Body of pancreas (tissue), 4 donors: ENCODE results near the gene RANBP3L. TPM values are rescaled to one million over a fixed set of nuclear protein-coding genes. Genes with fewer than 3 reads are reported as not detected.

ENCODE experiments used
- ATAC-seq: fragments of 150-250 bp; one replicate; pipeline ENCODE4 v1.9.1; 2016
- DNase-seq, 4 donors: peaks; one replicate each; pipeline ENCODE4 v3.0.0-alpha.2; 2019
- H3K27ac ChIP-seq, 4 donors: fragments of 200-600 bp; sonication (generic); 1 replicate in 3 of 4; 2 replicates in 1 of 4; pipeline versions ENCODE4 v1.5.1 to v1.6.1; 2016 to 2019; ENCODE audit warnings: mild to moderate bottlenecking in 1 of 4, mixed read lengths in 1 of 4, moderate library complexity in 1 of 4
- H3K27me3 ChIP-seq, 2 donors: fragments of 200-600 bp; sonication (generic); one replicate each; pipeline ENCODE4 v1.6.0; 2016; ENCODE audit warnings: mild to moderate bottlenecking in 1 of 2
- H3K36me3 ChIP-seq, 2 donors: fragments of 200-600 bp; sonication (generic); replicated peaks in 1 of 2; 2 replicates each; pipeline ENCODE4 v1.5.1; 2016; ENCODE audit warnings: low read depth in 2 of 2; ENCODE audit not compliant: insufficient read depth in 1 of 2
- H3K4me1 ChIP-seq: fragments of 200-600 bp; sonication (generic); one replicate; pipeline ENCODE4 v1.6.0; 2016
- H3K4me3 ChIP-seq, 2 donors: fragments of 200-600 bp; sonication (generic); 1 replicate in 1 of 2; 2 replicates in 1 of 2; pipeline ENCODE4 v1.5.1; 2016 to 2019
- H3K9me3 ChIP-seq, 3 donors: fragments of 200-600 bp; sonication (generic); 1 replicate in 2 of 3; 2 replicates in 1 of 3; pipeline ENCODE4 v1.5.1; 2016
- CTCF ChIP-seq, 7 experiments: fragments of 450-650 bp in 4 of 7; fragments of 200-600 bp in 3 of 7; sonication (generic) in 3 of 7; IDR thresholded peaks; one replicate each; pipeline ENCODE4 v1.5.1; 2016 to 2019; ENCODE audit warnings: antibody characterized with exemption in 7 of 7
- POLR2A ChIP-seq, 3 donors: fragments of 450-650 bp; IDR thresholded peaks; one replicate each; pipeline ENCODE4 v1.6.1; 2016; ENCODE audit warnings: antibody characterized with exemption in 3 of 3, mild to moderate bottlenecking in 2 of 3
- WGBS, 2 donors: methylation state at CpG; one replicate each; pipeline ENCODE4 v1.1.5; 2017; 5-methylcytosine and 5-hydroxymethylcytosine counted together
- intact Hi-C: fragments of 100-400 bp; cut with DNase I; formaldehyde crosslinking; loops from one replicate; pipeline ENCODE4 v1.15.1; 2023
- total RNA-seq, 2 donors: library from RNA; depleted of rRNA; stranded (reverse); fragments of >200 nt; gene quantifications; one replicate each; pipeline ENCODE4 v1.1.0, GENCODE V29; 2016

The RANBP3L gene
- total RNA-seq, 2 donors from 2014 or later: 4.9 TPM; not detected in 1

- DNase-seq (no peak), ATAC-seq (no peak)
- peaks cover 12% of the 10 kb centered on the region for H3K4me1 ChIP-seq
- WGBS, 2 donors: 94 to 98% methylated on average over 10 of the region's 10 CpGs
- intact Hi-C loops: no loop called here
- no peaks in the 10 kb centered on the region for H3K9me3 ChIP-seq
- H3K4me3 ChIP-seq: no peak overlapping the region
- no peak for TF ChIP-seq POLR2A (IDR thresholded peaks at IDR 0.05)
- TF ChIP-seq CTCF (IDR thresholded peaks at IDR 0.05): no peak
- H3K27me3 ChIP-seq: no peaks in the 10 kb centered on the region
- no peaks in the 10 kb centered on the region for H3K36me3 ChIP-seq
- no peak overlapping the region for H3K27ac ChIP-seq
These were observed 55.5 kb downstream of the RANBP3L start for GRCh38 chr5:36246036-36246800.

GRCh38 chr5:36244076-36244475 lies 57.6 kb downstream of the RANBP3L start:
- Histone ChIP-seq H3K36me3 (no peaks in the 10 kb centered on the region), H3K27ac (no peak overlapping the region), H3K4me1 (peaks cover 25% of the 10 kb centered on the region), H3K4me3 (no peak overlapping the region), H3K9me3 (no peaks in the 10 kb centered on the region), H3K27me3 (no peaks in the 10 kb centered on the region)
- DNase-seq (no peak), ATAC-seq (no peak)
- no peak for TF ChIP-seq POLR2A (IDR thresholded peaks at IDR 0.05)
- TF ChIP-seq CTCF (IDR thresholded peaks at IDR 0.05): no peak
- 84 to 85% methylated on average over 3 of the region's 3 CpGs for WGBS, 2 donors
- intact Hi-C loops: no loop called here

GRCh38 chr5:36243653-36244052 lies 58.0 kb downstream of the RANBP3L start:
- DNase-seq: no peak
- H3K9me3 ChIP-seq: no peaks in the 10 kb centered on the region
- no peaks in the 10 kb centered on the region for H3K36me3 ChIP-seq
- TF ChIP-seq CTCF (IDR thresholded peaks at IDR 0.05) (no peak), POLR2A (IDR thresholded peaks at IDR 0.05) (no peak)
- no peak for ATAC-seq
- peaks cover 30% of the 10 kb centered on the region for H3K4me1 ChIP-seq
- WGBS, 2 donors: 88 to 97% methylated on average over 1 of the region's 1 CpG
- intact Hi-C loops: no loop called here
- H3K4me3 ChIP-seq: no peak overlapping the region
- no peaks in the 10 kb centered on the region for H3K27me3 ChIP-seq
- H3K27ac ChIP-seq: no peak overlapping the region

- H3K4me1 ChIP-seq: peaks cover 38% of the 10 kb centered on the region
- H3K4me3 ChIP-seq: peak overlapping the region; percentile 80 to 87
- H3K36me3 ChIP-seq: no peaks in the 10 kb centered on the region
- intact Hi-C loops: no loop called here
- no peaks in the 10 kb centered on the region for H3K9me3 ChIP-seq
- peak; percentile 49 to 67 (median 56) for DNase-seq
- peak overlapping the region; percentile 97 to 99 (median 99) for H3K27ac ChIP-seq
- TF ChIP-seq POLR2A (IDR thresholded peaks at IDR 0.05) (no peak), CTCF (IDR thresholded peaks at IDR 0.05) (no peak)
- 23 to 24% methylated on average over 24 of the region's 24 CpGs for WGBS, 2 donors
- peak; percentile 10 for ATAC-seq
- H3K27me3 ChIP-seq: no peaks in the 10 kb centered on the region
These were observed 58.9 kb downstream of the RANBP3L start for GRCh38 chr5:36242534-36243485.
